ENCODE measurements around the gene SPTBN2.

DNA sequence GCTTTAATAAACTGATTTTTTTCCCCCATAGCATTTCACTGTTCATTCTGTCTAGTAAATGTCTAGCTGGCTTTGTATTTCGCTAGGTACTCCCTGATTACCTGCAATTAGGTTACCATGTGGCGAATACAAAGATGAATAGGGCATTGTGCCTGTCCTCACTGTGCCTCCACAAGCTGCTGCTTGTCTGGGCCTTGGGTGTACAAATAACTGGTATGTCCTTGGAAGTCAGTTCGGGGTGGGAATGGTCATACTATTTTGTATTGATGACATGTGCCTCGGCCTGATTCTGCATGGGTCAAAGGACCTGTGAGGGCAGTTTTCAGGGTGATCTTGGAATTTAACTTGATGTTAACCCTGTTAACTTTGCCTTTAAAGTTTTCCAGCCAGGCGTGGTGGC, 79.1 kb downstream of the SPTBN2 start:
- no peak for TF ChIP-seq CTCF (IDR thresholded peaks at IDR 0.05)
- TF ChIP-seq POLR2A (IDR thresholded peaks at IDR 0.05) = no peak

Data from Peyer's patch (tissue), 4 donors.